B cell (primary cell): ENCODE data around the gene UBAC1.

Source experiments
- EZH2 ChIP-seq: IDR thresholded peaks from 2 replicates; pipeline ENCODE4 v1.6.1; 2012; ENCODE audit warnings: borderline replicate concordance, low read depth, mild to moderate bottlenecking, moderate library complexity, low read length; ENCODE audit not compliant: insufficient read depth, poor library complexity, severe bottlenecking
- TF ChIP-seq, protein P1 (sequence below): fragments of 200-600 bp; IDR thresholded peaks from one replicate; pipeline ENCODE4 v1.8.0; 2022; ENCODE audit warnings: antibody characterized with exemption, mild to moderate bottlenecking

GRCh38 chr9:135888766-135889394 lies 72.3 kb downstream of the UBAC1 start:
- TF ChIP-seq, protein P1, sequence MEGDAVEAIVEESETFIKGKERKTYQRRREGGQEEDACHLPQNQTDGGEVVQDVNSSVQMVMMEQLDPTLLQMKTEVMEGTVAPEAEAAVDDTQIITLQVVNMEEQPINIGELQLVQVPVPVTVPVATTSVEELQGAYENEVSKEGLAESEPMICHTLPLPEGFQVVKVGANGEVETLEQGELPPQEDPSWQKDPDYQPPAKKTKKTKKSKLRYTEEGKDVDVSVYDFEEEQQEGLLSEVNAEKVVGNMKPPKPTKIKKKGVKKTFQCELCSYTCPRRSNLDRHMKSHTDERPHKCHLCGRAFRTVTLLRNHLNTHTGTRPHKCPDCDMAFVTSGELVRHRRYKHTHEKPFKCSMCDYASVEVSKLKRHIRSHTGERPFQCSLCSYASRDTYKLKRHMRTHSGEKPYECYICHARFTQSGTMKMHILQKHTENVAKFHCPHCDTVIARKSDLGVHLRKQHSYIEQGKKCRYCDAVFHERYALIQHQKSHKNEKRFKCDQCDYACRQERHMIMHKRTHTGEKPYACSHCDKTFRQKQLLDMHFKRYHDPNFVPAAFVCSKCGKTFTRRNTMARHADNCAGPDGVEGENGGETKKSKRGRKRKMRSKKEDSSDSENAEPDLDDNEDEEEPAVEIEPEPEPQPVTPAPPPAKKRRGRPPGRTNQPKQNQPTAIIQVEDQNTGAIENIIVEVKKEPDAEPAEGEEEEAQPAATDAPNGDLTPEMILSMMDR: no peak
- no peak for TF ChIP-seq EZH2
